HCT116 (cell line): ENCODE measurements around the gene PAIP1. TPM values are rescaled to one million over a fixed set of nuclear protein-coding genes. Genes with fewer than 3 reads are reported as not detected.

Experiments used
- ATAC-seq: fragments of 200-7000 bp; cut with Tn5 transposase; 2 replicates; pipeline ENCODE4 v1.9.1; 2020; ENCODE audit warnings: mild to moderate bottlenecking, moderate library complexity
- BruUV-seq: library from RNA; stranded (reverse); fragments of 400-500 nt; replicated peaks from 2 replicates; lab custom pipeline; 2021; lab: Mats Ljungman, UMichigan
- CTCF ChIA-PET: fragments of 300-600 bp; sonication (Branson Sonifier 250); formaldehyde crosslinking; loops from one replicate; lab custom pipeline; 2021; ENCODE audit warnings: antibody characterized with exemption; lab: Charles Lee
- POLR2A ChIA-PET: fragments of 300-600, 350-600 bp; sonication (Branson Sonifier 250); formaldehyde crosslinking; loops from one replicate; lab custom pipeline; 2021; ENCODE audit warnings: antibody characterized with exemption; lab: Charles Lee
- RAD21 ChIA-PET, 2 experiments: fragments of 300-600 bp; sonication (Branson Sonifier 250); formaldehyde crosslinking; loops; one replicate each; lab custom pipeline; 2023; ENCODE audit warnings: low total read pairs in 2 of 2; ENCODE audit not compliant: uncharacterized antibody in 2 of 2, unreplicated experiment in 2 of 2, low non-redundant PET in 1 of 2; lab: Charles Lee
- DNase-seq: peaks from one replicate; pipeline ENCODE4 v3.0.0-alpha.2; 2010; ENCODE audit warnings: low read depth, low spot score
- H2AFZ ChIP-seq: fragments of 200-600 bp; shearing (Covaris generic), sonication (generic); 2 replicates; pipeline ENCODE4 v1.6.1; 2017; ENCODE audit warnings: low read depth, mixed run types, mixed read lengths, antibody characterized with exemption, low read length; ENCODE audit not compliant: poor library complexity, severe bottlenecking
- H3K27ac ChIP-seq: 2 replicates; pipeline ENCODE4 v1.5.1; 2012; ENCODE audit warnings: low read depth, low read length
- H3K27me3 ChIP-seq: fragments of 200-600 bp; sonication (generic); 2 replicates; pipeline ENCODE4 v1.6.1; 2016; ENCODE audit warnings: mixed run types, low read length, mixed read lengths; ENCODE audit not compliant: insufficient read depth
- H3K36me3 ChIP-seq, 2 experiments: fragments of 200-500 bp in 1 of 2; fragments of 200-600 bp in 1 of 2; sonication (Bioruptor generic) in 1 of 2; sonication (generic) in 1 of 2; 2 replicates each; pipeline versions ENCODE4 v1.5.1 to v1.6.1; 2014 to 2016; ENCODE audit warnings: low read length in 2 of 2, inconsistent platforms in 1 of 2, mixed read lengths in 1 of 2, mixed run types in 1 of 2; ENCODE audit not compliant: insufficient read depth in 2 of 2, control insufficient read depth in 1 of 2
- H3K4me1 ChIP-seq, 2 experiments: fragments of 200-600 bp in 1 of 2; sonication (generic) in 1 of 2; 2 replicates each; pipeline versions ENCODE4 v1.5.1 to v1.6.1; 2012 to 2017; ENCODE audit warnings: low read length in 2 of 2, inconsistent platforms in 1 of 2, mild to moderate bottlenecking in 1 of 2, mixed read lengths in 1 of 2, mixed run types in 1 of 2, moderate library complexity in 1 of 2; ENCODE audit not compliant: insufficient read depth in 2 of 2, control insufficient read depth in 1 of 2
- H3K4me2 ChIP-seq: fragments of 200-600 bp; sonication (generic); 2 replicates; pipeline ENCODE4 v1.6.1; 2017; ENCODE audit warnings: mixed run types, low read length, mixed read lengths
- H3K4me3 ChIP-seq, 2 experiments: fragments of 200-600 bp in 1 of 2; sonication (generic) in 1 of 2; replicated peaks in 1 of 2; 2 replicates each; pipeline ENCODE4 v1.5.1; 2011 to 2016; ENCODE audit warnings: low read length in 2 of 2, control low read depth in 1 of 2, low read depth in 1 of 2, mild to moderate bottlenecking in 1 of 2, mixed read lengths in 1 of 2, mixed run types in 1 of 2
- H3K79me2 ChIP-seq: fragments of 200-600 bp; sonication (generic); 2 replicates; pipeline ENCODE4 v1.6.1; 2017; ENCODE audit warnings: mild to moderate bottlenecking, mixed run types, low read length, moderate library complexity, mixed read lengths; ENCODE audit not compliant: insufficient read depth
- H3K9ac ChIP-seq: fragments of 200-600 bp; sonication (generic); 2 replicates; pipeline ENCODE4 v1.6.1; 2016; ENCODE audit warnings: low read length, mixed read lengths
- H3K9me2 ChIP-seq: fragments of 200-600 bp; sonication (generic), shearing (Covaris generic); 2 replicates; pipeline ENCODE4 v1.6.1; 2017; ENCODE audit warnings: mixed run types, mild to moderate bottlenecking, moderate library complexity; ENCODE audit not compliant: insufficient read depth
- H3K9me3 ChIP-seq, 2 experiments: fragments of 200-500 bp in 1 of 2; fragments of 200-600 bp in 1 of 2; sonication (Bioruptor generic) in 1 of 2; sonication (generic) in 1 of 2; 2 replicates each; pipeline ENCODE4 v1.6.1; 2014 to 2017; ENCODE audit warnings: low read length in 2 of 2, mixed read lengths in 2 of 2, inconsistent platforms in 1 of 2, low read depth in 1 of 2, mild to moderate bottlenecking in 1 of 2, mixed run types in 1 of 2, moderate library complexity in 1 of 2; ENCODE audit not compliant: control insufficient read depth in 1 of 2, insufficient read depth in 1 of 2
- H4K20me1 ChIP-seq: fragments of 200-600 bp; sonication (generic), shearing (Covaris generic); 2 replicates; pipeline ENCODE4 v1.6.1; 2017; ENCODE audit warnings: mixed run types, mild to moderate bottlenecking, moderate library complexity; ENCODE audit not compliant: insufficient read depth
- ATF3 ChIP-seq: IDR thresholded peaks from 2 replicates; pipeline ENCODE4 v1.6.1; 2012
- CEBPB ChIP-seq: IDR thresholded peaks from 2 replicates; pipeline ENCODE4 v1.6.1; 2012; ENCODE audit warnings: low read depth
- EGR1 ChIP-seq: IDR thresholded peaks from 2 replicates; pipeline ENCODE4 v1.6.1; 2012; ENCODE audit warnings: low read depth
- EZH2 ChIP-seq: fragments of 200-600 bp; sonication (generic); IDR thresholded peaks from 2 replicates; pipeline ENCODE4 v1.6.1; 2017; ENCODE audit warnings: antibody characterized with exemption, mixed run types
- EZH2phosphoT487 ChIP-seq: fragments of 200-600 bp; IDR thresholded peaks from 2 replicates; pipeline ENCODE4 v1.6.1; 2018; ENCODE audit warnings: antibody characterized with exemption, borderline replicate concordance
- FOSL1 ChIP-seq: IDR thresholded peaks from 2 replicates; pipeline ENCODE4 v1.6.1; 2012; ENCODE audit warnings: low read depth
- POLR2A ChIP-seq: IDR thresholded peaks from 2 replicates; pipeline ENCODE4 v1.7.0; 2011; ENCODE audit warnings: borderline replicate concordance; ENCODE audit not compliant: insufficient read depth, insufficient read length; ENCODE audit errors: extremely low read depth
- POLR2AphosphoS5 ChIP-seq: IDR thresholded peaks from 2 replicates; pipeline ENCODE4 v1.6.1; 2011; ENCODE audit warnings: mild to moderate bottlenecking, low read depth, low read length, moderate library complexity
- REST ChIP-seq: IDR thresholded peaks from 2 replicates; pipeline ENCODE4 v1.6.1; 2012; ENCODE audit warnings: low read depth
- SIN3A ChIP-seq: IDR thresholded peaks from 2 replicates; pipeline ENCODE4 v1.6.1; 2012; ENCODE audit warnings: low read depth
- SP1 ChIP-seq: IDR thresholded peaks from 2 replicates; pipeline ENCODE4 v1.6.1; 2012; ENCODE audit warnings: low read depth
- SRF ChIP-seq: IDR thresholded peaks from 2 replicates; pipeline ENCODE4 v1.6.1; 2012; ENCODE audit warnings: low read depth
- TCF7L2 ChIP-seq: IDR thresholded peaks from 2 replicates; pipeline ENCODE4 v1.7.0; 2011; ENCODE audit warnings: borderline replicate concordance, inconsistent platforms; ENCODE audit not compliant: insufficient read depth, insufficient read length; ENCODE audit errors: extremely low read depth
- YY1 ChIP-seq: IDR thresholded peaks from 2 replicates; pipeline ENCODE4 v1.6.1; 2011; ENCODE audit warnings: low read length, low read depth, moderate library complexity, mild to moderate bottlenecking; ENCODE audit not compliant: insufficient replicate concordance; ENCODE audit errors: extremely low read depth
- ZBTB33 ChIP-seq: IDR thresholded peaks from 2 replicates; pipeline ENCODE4 v1.6.1; 2011; ENCODE audit warnings: mild to moderate bottlenecking, low read length, moderate library complexity; ENCODE audit not compliant: insufficient replicate concordance; ENCODE audit errors: extremely low read depth
- ZFX ChIP-seq: fragments of 450-650 bp; IDR thresholded peaks from 2 replicates; pipeline ENCODE4 v1.6.1; 2017
- ZNF274 ChIP-seq: fragments of 200-500 bp; sonication (Bioruptor generic); IDR thresholded peaks from 2 replicates; pipeline ENCODE4 v1.6.1; 2014; ENCODE audit warnings: mild to moderate bottlenecking, low read depth, low read length, inconsistent platforms
- intact Hi-C: fragments of 100-400 bp; cut with micrococcal nuclease; formaldehyde crosslinking; loops from 2 replicates; pipeline ENCODE4 v1.10.0; 2022
- total RNA-seq: library from RNA; stranded (reverse); gene quantifications from one replicate; pipeline ENCODE4 v1.2.1, GENCODE V29; 2021; ENCODE audit not compliant: unreplicated experiment
- TF ChIP-seq, protein P1 (sequence below), 3 experiments: fragments of 200-600 bp in 1 of 3; sonication (generic) in 1 of 3; IDR thresholded peaks in 2 of 3; conservative IDR thresholded peaks in 1 of 3; 2 replicates each; pipeline ENCODE4 v1.5.1; 2012 to 2017; ENCODE audit warnings: low read depth in 2 of 3, low read length in 2 of 3, antibody characterized with exemption in 1 of 3, borderline replicate concordance in 1 of 3, control low read depth in 1 of 3, mild to moderate bottlenecking in 1 of 3, mixed read lengths in 1 of 3, mixed run types in 1 of 3, moderate library complexity in 1 of 3; ENCODE audit not compliant: insufficient read depth in 1 of 3

PAIP1 gene
- total RNA-seq, 1 experiment from 2014 or later = 83.8 TPM

GRCh38 chr5:43547532-43547931 lies 9.3 kb downstream of the PAIP1 start:
- Histone ChIP-seq H3K4me3 (no peak overlapping the region), H3K36me3 (peaks cover 39 to 50% of the 10 kb centered on the region in 2 experiments; a peak in 3 of 4 replicates), H3K79me2 (peaks cover 92% of the 10 kb centered on the region), H3K27ac (no peak overlapping the region), H3K9ac (no peak overlapping the region), H4K20me1 (no peaks in the 10 kb centered on the region), H3K9me3 (no peaks in the 10 kb centered on the region), H2AFZ (no peak overlapping the region), H3K9me2 (no peaks in the 10 kb centered on the region), H3K4me2 (no peak overlapping the region), H3K4me1 (no peaks in the 10 kb centered on the region), H3K27me3 (no peaks in the 10 kb centered on the region)
- intact Hi-C loops = no loop called here
- no TSS peak for BruUV-seq
- ChIA-PET CTCF (no interaction called here), RAD21 (no interaction called here), POLR2A (no interaction called here)
- no peak for DNase-seq
- TF ChIP-seq REST (no peak), EZH2 (no peak), CEBPB (no peak), SRF (no peak), SP1 (no peak), POLR2AphosphoS5 (no peak), TCF7L2 (no peak), YY1 (no peak), EGR1 (no peak), POLR2A (no peak), FOSL1 (no peak), ATF3 (no peak), EZH2phosphoT487 (no peak), SIN3A (no peak), ZBTB33 (no peak), ZFX (no peak), ZNF274 (no peak)
- TF ChIP-seq, protein P1, sequence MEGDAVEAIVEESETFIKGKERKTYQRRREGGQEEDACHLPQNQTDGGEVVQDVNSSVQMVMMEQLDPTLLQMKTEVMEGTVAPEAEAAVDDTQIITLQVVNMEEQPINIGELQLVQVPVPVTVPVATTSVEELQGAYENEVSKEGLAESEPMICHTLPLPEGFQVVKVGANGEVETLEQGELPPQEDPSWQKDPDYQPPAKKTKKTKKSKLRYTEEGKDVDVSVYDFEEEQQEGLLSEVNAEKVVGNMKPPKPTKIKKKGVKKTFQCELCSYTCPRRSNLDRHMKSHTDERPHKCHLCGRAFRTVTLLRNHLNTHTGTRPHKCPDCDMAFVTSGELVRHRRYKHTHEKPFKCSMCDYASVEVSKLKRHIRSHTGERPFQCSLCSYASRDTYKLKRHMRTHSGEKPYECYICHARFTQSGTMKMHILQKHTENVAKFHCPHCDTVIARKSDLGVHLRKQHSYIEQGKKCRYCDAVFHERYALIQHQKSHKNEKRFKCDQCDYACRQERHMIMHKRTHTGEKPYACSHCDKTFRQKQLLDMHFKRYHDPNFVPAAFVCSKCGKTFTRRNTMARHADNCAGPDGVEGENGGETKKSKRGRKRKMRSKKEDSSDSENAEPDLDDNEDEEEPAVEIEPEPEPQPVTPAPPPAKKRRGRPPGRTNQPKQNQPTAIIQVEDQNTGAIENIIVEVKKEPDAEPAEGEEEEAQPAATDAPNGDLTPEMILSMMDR (IDR thresholded peaks at IDR 0.05 in 2 of 3, conservative IDR thresholded peaks at IDR 0.05 in 1 of 3; ENCODE audit: borderline replicate concordance in 1 of 3, insufficient read depth in 1 of 3, low read depth in 2 of 3, low read length in 2 of 3) = no peak
- ATAC-seq = no peak
